Calu3 (cell line): ENCODE measurements around the gene FAHD1. TPM values are rescaled to one million over a fixed set of nuclear protein-coding genes. Genes with fewer than 3 reads are reported as not detected.

Experiments
- BruUV-seq: library from RNA; stranded (reverse); fragments of 400-500 nt; replicated peaks from 2 replicates; lab custom pipeline; 2021; lab: Mats Ljungman, UMichigan
- CTCF ChIA-PET: fragments of 300-600 bp; sonication (Branson Sonifier 250); formaldehyde crosslinking; loops from one replicate; lab custom pipeline; 2022; ENCODE audit warnings: antibody characterized with exemption; lab: Charles Lee
- DNase-seq: peaks from one replicate; pipeline ENCODE4 v3.0.0; 2022
- H3K27ac Mint-ChIP-seq: one replicate; pipeline ENCODE4 v1.8.0; 2022; ENCODE audit warnings: mixed read lengths; ENCODE audit not compliant: unreplicated experiment
- H3K27me3 Mint-ChIP-seq: one replicate; pipeline ENCODE4 v1.8.0; 2022; ENCODE audit warnings: mixed read lengths; ENCODE audit not compliant: unreplicated experiment
- H3K36me3 Mint-ChIP-seq: one replicate; pipeline ENCODE4 v1.8.0; 2022; ENCODE audit warnings: mild to moderate bottlenecking, moderate library complexity, mixed read lengths; ENCODE audit not compliant: insufficient read depth, unreplicated experiment
- H3K4me1 Mint-ChIP-seq: one replicate; pipeline ENCODE4 v1.8.0; 2022; ENCODE audit warnings: mild to moderate bottlenecking, low read depth, mixed read lengths; ENCODE audit not compliant: unreplicated experiment
- H3K4me3 Mint-ChIP-seq: one replicate; pipeline ENCODE4 v1.8.0; 2022; ENCODE audit warnings: mild to moderate bottlenecking, low read depth, moderate library complexity, mixed read lengths; ENCODE audit not compliant: unreplicated experiment
- H3K9me3 Mint-ChIP-seq: one replicate; pipeline ENCODE4 v1.8.0; 2022; ENCODE audit warnings: low read depth, mixed read lengths; ENCODE audit not compliant: unreplicated experiment
- intact Hi-C: fragments of 100-400 bp; cut with micrococcal nuclease; formaldehyde crosslinking; loops from one replicate; pipeline ENCODE4 v1.10.0; 2022; ENCODE audit not compliant: unreplicated experiment
- total RNA-seq: library from RNA; stranded (reverse); gene quantifications from 2 replicates; pipeline ENCODE4 v1.2.3, GENCODE V29; 2022
- TF ChIP-seq, protein P1 (sequence below): fragments of 200-600 bp; IDR thresholded peaks from one replicate; pipeline ENCODE4 v1.8.0; 2022; ENCODE audit warnings: antibody characterized with exemption; ENCODE audit not compliant: unreplicated experiment

Gene FAHD1
- total RNA-seq, 1 experiment from 2014 or later = 33.1 TPM

DNA sequence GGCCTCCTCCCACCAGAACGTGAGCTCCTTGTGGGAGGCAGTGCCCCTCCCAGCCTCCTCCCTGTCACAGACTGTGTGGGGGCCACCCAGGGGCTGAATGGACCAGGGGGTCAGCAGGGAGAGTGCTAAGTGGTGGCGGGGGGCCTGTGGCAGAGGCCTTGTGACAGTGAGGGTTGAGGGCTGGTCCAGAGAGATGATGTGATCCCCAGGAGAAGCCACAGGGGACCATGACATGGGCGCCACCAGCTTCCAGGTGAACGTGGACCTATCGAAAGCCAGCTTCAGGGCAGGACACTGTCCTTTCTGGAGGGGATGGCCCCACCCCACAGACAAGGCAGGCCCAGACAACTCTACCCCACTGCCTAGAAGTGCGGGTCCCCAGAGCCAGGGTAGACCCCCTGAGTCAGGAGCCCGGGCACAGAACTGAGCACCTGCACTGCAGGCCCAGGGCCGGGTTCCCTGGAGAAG lies 47.7 kb upstream of the FAHD1 start:
- BruUV-seq = no TSS peak
- Mint-ChIP-seq H3K4me3 (peak overlapping the region; percentile 4), H3K4me1 (peaks cover 13% of the 10 kb centered on the region), H3K36me3 (peaks cover 100% of the 10 kb centered on the region), H3K9me3 (no peaks in the 10 kb centered on the region), H3K27ac (peak overlapping the region; percentile 71), H3K27me3 (no peaks in the 10 kb centered on the region)
- intact Hi-C loops = no loop called here
- TF ChIP-seq, protein P1, sequence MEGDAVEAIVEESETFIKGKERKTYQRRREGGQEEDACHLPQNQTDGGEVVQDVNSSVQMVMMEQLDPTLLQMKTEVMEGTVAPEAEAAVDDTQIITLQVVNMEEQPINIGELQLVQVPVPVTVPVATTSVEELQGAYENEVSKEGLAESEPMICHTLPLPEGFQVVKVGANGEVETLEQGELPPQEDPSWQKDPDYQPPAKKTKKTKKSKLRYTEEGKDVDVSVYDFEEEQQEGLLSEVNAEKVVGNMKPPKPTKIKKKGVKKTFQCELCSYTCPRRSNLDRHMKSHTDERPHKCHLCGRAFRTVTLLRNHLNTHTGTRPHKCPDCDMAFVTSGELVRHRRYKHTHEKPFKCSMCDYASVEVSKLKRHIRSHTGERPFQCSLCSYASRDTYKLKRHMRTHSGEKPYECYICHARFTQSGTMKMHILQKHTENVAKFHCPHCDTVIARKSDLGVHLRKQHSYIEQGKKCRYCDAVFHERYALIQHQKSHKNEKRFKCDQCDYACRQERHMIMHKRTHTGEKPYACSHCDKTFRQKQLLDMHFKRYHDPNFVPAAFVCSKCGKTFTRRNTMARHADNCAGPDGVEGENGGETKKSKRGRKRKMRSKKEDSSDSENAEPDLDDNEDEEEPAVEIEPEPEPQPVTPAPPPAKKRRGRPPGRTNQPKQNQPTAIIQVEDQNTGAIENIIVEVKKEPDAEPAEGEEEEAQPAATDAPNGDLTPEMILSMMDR = no peak
- DNase-seq = no peak
- CTCF ChIA-PET = no interaction called here

- no peak for DNase-seq
- H3K9me3 Mint-ChIP-seq = no peaks in the 10 kb centered on the region
- intact Hi-C loops = no loop called here
- CTCF ChIA-PET = no interaction called here
- peaks cover 13% of the 10 kb centered on the region for H3K4me1 Mint-ChIP-seq
- peaks cover 95% of the 10 kb centered on the region for H3K36me3 Mint-ChIP-seq
- no TSS peak for BruUV-seq
- H3K27ac Mint-ChIP-seq = peak overlapping the region; percentile 44
- TF ChIP-seq, protein P1 = no peak
- H3K27me3 Mint-ChIP-seq = no peaks in the 10 kb centered on the region
- H3K4me3 Mint-ChIP-seq = no peak overlapping the region
Observed at GRCh38 chr16:1779741-1780676, 47.0 kb upstream of the FAHD1 start.

DNA sequence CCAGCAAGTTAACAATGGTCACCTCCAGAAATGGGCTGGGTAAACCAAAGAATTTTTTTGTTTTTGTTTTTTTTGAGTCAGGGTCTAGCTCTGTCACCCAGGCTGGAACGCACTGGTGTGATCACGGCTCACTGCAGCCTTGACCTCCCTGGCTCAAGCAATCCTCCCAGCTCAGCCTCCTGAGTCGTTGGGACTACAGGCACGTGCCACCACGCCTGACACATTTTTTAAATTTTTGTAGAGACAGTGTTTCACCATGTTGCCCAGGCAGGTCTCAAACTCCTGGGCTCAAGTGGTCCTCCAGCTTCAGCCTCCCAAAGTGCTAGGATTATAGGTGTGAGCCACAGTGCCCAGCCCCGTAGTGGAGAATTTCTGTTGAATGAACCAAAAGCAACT lies 46.3 kb upstream of the FAHD1 start:
- CTCF ChIA-PET = no interaction called here
- Mint-ChIP-seq H3K27ac (peak overlapping the region; percentile 44), H3K27me3 (no peaks in the 10 kb centered on the region), H3K9me3 (no peaks in the 10 kb centered on the region), H3K4me3 (peak overlapping the region; percentile 91), H3K4me1 (peaks cover 13% of the 10 kb centered on the region), H3K36me3 (peaks cover 95% of the 10 kb centered on the region)
- TF ChIP-seq, protein P1 = no peak
- no peak for DNase-seq
- intact Hi-C loops = no loop called here
- TSS peak; percentile 67 for BruUV-seq

DNA sequence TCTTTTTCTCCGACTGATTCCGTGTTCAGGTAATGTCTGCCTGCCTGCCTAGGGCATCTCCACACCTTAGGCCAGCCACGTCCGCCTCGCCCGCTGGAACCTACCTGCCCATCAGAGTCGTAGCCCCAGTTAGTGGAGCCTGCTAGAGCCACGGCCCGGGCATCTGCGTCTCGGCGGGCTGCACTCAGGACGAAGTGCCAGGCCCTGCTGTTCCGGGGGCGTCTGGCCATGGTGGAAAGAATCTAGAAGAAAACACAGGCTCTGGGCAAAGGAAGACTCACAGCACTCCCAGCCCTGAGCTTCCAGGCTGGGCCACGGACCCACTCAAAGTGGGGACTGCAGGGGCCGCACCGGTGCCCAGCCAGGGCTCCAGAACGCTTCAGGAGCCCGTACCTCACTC lies 45.8 kb upstream of the FAHD1 start:
- Mint-ChIP-seq H3K9me3 (no peaks in the 10 kb centered on the region), H3K27me3 (no peaks in the 10 kb centered on the region), H3K36me3 (peaks cover 91% of the 10 kb centered on the region), H3K4me1 (peaks cover 13% of the 10 kb centered on the region), H3K27ac (peak overlapping the region; percentile 94), H3K4me3 (peak overlapping the region; percentile 91)
- DNase-seq = no peak
- intact Hi-C loops = no loop called here
- CTCF ChIA-PET = interaction anchor here (0.6 kb wide), 1 partner anchor 109 kb away, joined by 6 read pairs; no protein-coding TSS in a partner anchor
- BruUV-seq = no TSS peak
- TF ChIP-seq, protein P1 = no peak
